Inferior parietal cortex (tissue), 1 donor: ENCODE data around the gene RTN4R.

Experiments
- DNase-seq: peaks from one replicate; pipeline ENCODE4 v3.0.0-alpha.2; 2016; ENCODE audit errors: extremely low spot score

The RTN4R gene

GRCh38 chr22:20242393-20243175 lies 25.5 kb downstream of the RTN4R start:
- no peak for DNase-seq

- no peak for DNase-seq
Observed at GRCh38 chr22:20241579-20242392, 26.3 kb downstream of the RTN4R start.

- DNase-seq, result no peak
Observed at GRCh38 chr22:20240900-20241299, 27.2 kb downstream of the RTN4R start.

- no peak for DNase-seq
Observed at GRCh38 chr22:20240447-20240764, 27.7 kb downstream of the RTN4R start.

- DNase-seq, result no peak
Observed at GRCh38 chr22:20239676-20240446, 28.3 kb downstream of the RTN4R start.

- no peak for DNase-seq
Observed at GRCh38 chr22:20238901-20239675, 29.0 kb downstream of the RTN4R start.

- DNase-seq, result no peak
Observed at GRCh38 chr22:20238536-20238900, 29.6 kb downstream of the RTN4R start.

GRCh38 chr22:20237480-20238440 lies 30.4 kb downstream of the RTN4R start:
- DNase-seq, result no peak

GRCh38 chr22:20236052-20236717 lies 31.9 kb downstream of the RTN4R start:
- no peak for DNase-seq

- no peak for DNase-seq
Observed at GRCh38 chr22:20235389-20235991, 32.6 kb downstream of the RTN4R start.

- DNase-seq, result no peak
Observed at GRCh38 chr22:20234760-20235388, 33.2 kb downstream of the RTN4R start.

GRCh38 chr22:20234314-20234682 lies 33.8 kb downstream of the RTN4R start:
- no peak for DNase-seq

- no peak for DNase-seq
Observed at GRCh38 chr22:20233351-20234313, 34.5 kb downstream of the RTN4R start.

GRCh38 chr22:20232781-20233180 lies 35.3 kb downstream of the RTN4R start:
- DNase-seq, result no peak

- no peak for DNase-seq
Observed at GRCh38 chr22:20232237-20232598, 35.9 kb downstream of the RTN4R start.

GRCh38 chr22:20231514-20232236 lies 36.4 kb downstream of the RTN4R start:
- DNase-seq, result no peak

- DNase-seq, result no peak
Observed at GRCh38 chr22:20230777-20231420, 37.2 kb downstream of the RTN4R start.
